H1 (cell line): ENCODE data around the gene HS3ST5. TPM values are rescaled to one million over a fixed set of nuclear protein-coding genes. Genes with fewer than 3 reads are reported as not detected.

Source experiments
- CTCF ChIA-PET: fragments of 300-600 bp; sonication (Branson Sonifier 250); formaldehyde crosslinking; loops from one replicate; lab custom pipeline; 2021; ENCODE audit not compliant: partially characterized antibody; lab: Charles Lee
- POLR2A ChIA-PET: fragments of 300-600 bp; sonication (Branson Sonifier 250); formaldehyde crosslinking; loops from one replicate; lab custom pipeline; 2021; ENCODE audit warnings: inconsistent platforms; ENCODE audit not compliant: partially characterized antibody; lab: Charles Lee
- DNase-seq, 2 experiments: peaks; one replicate each; pipeline versions ENCODE4 v3.0.0 to v3.0.0-alpha.2; 2010 to 2022; ENCODE audit warnings: low spot score in 2 of 2, low read depth in 1 of 2, mixed read lengths in 1 of 2
- FAIRE-seq: peaks from 2 replicates; lab custom pipeline; 2011; peaks lifted over from hg19 to GRCh38; lab: Jason Lieb, UNC
- H2AFZ ChIP-seq: 2 replicates; pipeline ENCODE4 v1.8.1; 2012; ENCODE audit warnings: low read length, inconsistent platforms
- H2AK5ac ChIP-seq: 2 replicates; pipeline ENCODE4 v1.6.1; 2013; ENCODE audit warnings: low read depth, low read length
- H2BK120ac ChIP-seq: replicated peaks from 2 replicates; pipeline ENCODE3; 2013; ENCODE audit warnings: low read depth, low read length, inconsistent platforms
- H2BK12ac ChIP-seq: 2 replicates; pipeline ENCODE4 v1.6.1; 2013; ENCODE audit warnings: low read depth, low read length
- H2BK15ac ChIP-seq: 2 replicates; pipeline ENCODE4 v1.6.1; 2013; ENCODE audit warnings: low read length
- H2BK20ac ChIP-seq: 2 replicates; pipeline ENCODE4 v1.6.1; 2013; ENCODE audit warnings: low read length
- H2BK5ac ChIP-seq: 2 replicates; pipeline ENCODE4 v1.6.1; 2013; ENCODE audit warnings: low read depth, low read length
- H3K14ac ChIP-seq: 2 replicates; pipeline ENCODE4 v1.6.1; 2013; ENCODE audit warnings: inconsistent platforms; ENCODE audit not compliant: insufficient read length
- H3K18ac ChIP-seq: 2 replicates; pipeline ENCODE4 v1.6.1; 2013; ENCODE audit warnings: low read length; ENCODE audit errors: extremely low read depth
- H3K23ac ChIP-seq: 2 replicates; pipeline ENCODE4 v1.6.1; 2013; ENCODE audit warnings: inconsistent platforms; ENCODE audit not compliant: insufficient read length
- H3K23me2 ChIP-seq: 2 replicates; pipeline ENCODE4 v1.6.1; 2013; ENCODE audit warnings: low read depth, low read length
- H3K27ac ChIP-seq: 2 replicates; pipeline ENCODE4 v1.6.1; 2011; ENCODE audit warnings: low read depth, low read length, inconsistent platforms
- H3K27me3 ChIP-seq, 4 experiments: replicated peaks in 1 of 4; 1 replicate in 1 of 4; 2 replicates in 3 of 4; pipeline versions ENCODE4 v1.6.1 to v1.8.1; 2011 to 2013; ENCODE audit warnings: low read length in 3 of 4, mild to moderate bottlenecking in 3 of 4, inconsistent platforms in 2 of 4, mixed read lengths in 2 of 4, moderate library complexity in 1 of 4; ENCODE audit not compliant: control insufficient read depth in 3 of 4, insufficient read depth in 3 of 4; ENCODE audit errors: extremely low read depth in 1 of 4
- H3K36me3 ChIP-seq, 4 experiments: 2 replicates each; pipeline versions ENCODE4 v1.6.1 to v1.8.1; 2011 to 2013; ENCODE audit warnings: mild to moderate bottlenecking in 4 of 4, low read length in 3 of 4, moderate library complexity in 2 of 4, control low read depth in 1 of 4, inconsistent platforms in 1 of 4; ENCODE audit not compliant: insufficient read depth in 4 of 4, control insufficient read depth in 2 of 4
- H3K4ac ChIP-seq: replicated peaks from 2 replicates; pipeline ENCODE3; 2013; ENCODE audit warnings: low read length, low read depth, mixed read lengths, inconsistent platforms; ENCODE audit not compliant: insufficient read length
- H3K4me1 ChIP-seq, 4 experiments: replicated peaks in 1 of 4; 1 replicate in 1 of 4; 2 replicates in 3 of 4; pipeline versions ENCODE4 v1.6.1 to v1.8.1; 2011 to 2013; ENCODE audit warnings: low read length in 3 of 4, inconsistent platforms in 2 of 4, mixed read lengths in 1 of 4; ENCODE audit not compliant: insufficient read depth in 4 of 4, control insufficient read depth in 3 of 4
- H3K4me2 ChIP-seq, 2 experiments: 2 replicates each; pipeline versions ENCODE4 v1.6.1 to v1.8.1; 2011 to 2013; ENCODE audit warnings: low read depth in 2 of 2, low read length in 2 of 2, control low read depth in 1 of 2, inconsistent platforms in 1 of 2, mild to moderate bottlenecking in 1 of 2; ENCODE audit not compliant: insufficient read depth in 1 of 2
- H3K4me3 ChIP-seq, 4 experiments: fragments of 200-600, 300-600 bp in 1 of 4; sonication (generic), shearing (Covaris generic), sonication (Bioruptor Twin) in 1 of 4; 2 replicates each; pipeline versions ENCODE4 v1.5.1 to v1.8.1; 2011 to 2016; ENCODE audit warnings: low read length in 4 of 4, low read depth in 3 of 4, control low read depth in 2 of 4, inconsistent platforms in 2 of 4, mild to moderate bottlenecking in 2 of 4, mixed read lengths in 1 of 4, moderate library complexity in 1 of 4; ENCODE audit not compliant: insufficient read depth in 2 of 4; ENCODE audit errors: extremely low read depth in 1 of 4
- H3K56ac ChIP-seq: replicated peaks from 2 replicates; pipeline ENCODE3; 2013; ENCODE audit warnings: low read depth, mild to moderate bottlenecking, mixed read lengths, low read length, inconsistent platforms; ENCODE audit not compliant: insufficient read length
- H3K79me1 ChIP-seq: 2 replicates; pipeline ENCODE4 v1.6.1; 2013; ENCODE audit warnings: low read depth, low read length, control low read depth
- H3K79me2 ChIP-seq, 2 experiments: 2 replicates each; pipeline versions ENCODE4 v1.6.1 to v1.8.1; 2012 to 2013; ENCODE audit warnings: low read length in 2 of 2, mild to moderate bottlenecking in 2 of 2, inconsistent platforms in 1 of 2; ENCODE audit not compliant: insufficient read depth in 2 of 2, control insufficient read depth in 1 of 2
- H3K9ac ChIP-seq, 4 experiments: replicated peaks in 1 of 4; 1 replicate in 1 of 4; 2 replicates in 3 of 4; pipeline versions ENCODE4 v1.6.1 to v1.8.1; 2011 to 2013; ENCODE audit warnings: low read depth in 3 of 4, low read length in 3 of 4, control low read depth in 2 of 4, mild to moderate bottlenecking in 2 of 4, moderate library complexity in 2 of 4, inconsistent platforms in 1 of 4; ENCODE audit errors: extremely low read depth in 1 of 4
- H3K9me3 ChIP-seq, 2 experiments: 2 replicates each; pipeline versions ENCODE4 v1.6.1 to v1.8.1; 2012 to 2013; ENCODE audit warnings: mild to moderate bottlenecking in 2 of 2, moderate library complexity in 2 of 2, control low read depth in 1 of 2, inconsistent platforms in 1 of 2, low read depth in 1 of 2, low read length in 1 of 2, mixed read lengths in 1 of 2; ENCODE audit not compliant: insufficient read depth in 2 of 2
- H4K20me1 ChIP-seq, 2 experiments: replicated peaks in 1 of 2; 2 replicates each; pipeline versions ENCODE3 to v1.8.1; 2011 to 2013; ENCODE audit warnings: inconsistent platforms in 2 of 2, low read length in 2 of 2, mild to moderate bottlenecking in 1 of 2; ENCODE audit not compliant: insufficient read depth in 2 of 2, control insufficient read depth in 1 of 2
- H4K5ac ChIP-seq: 2 replicates; pipeline ENCODE4 v1.6.1; 2013; ENCODE audit warnings: low read length, low read depth, mixed read lengths, inconsistent platforms; ENCODE audit not compliant: insufficient read length
- H4K8ac ChIP-seq: 2 replicates; pipeline ENCODE4 v1.8.0; 2013; ENCODE audit warnings: mild to moderate bottlenecking, moderate library complexity, low read length, inconsistent platforms; ENCODE audit not compliant: insufficient read depth; ENCODE audit errors: extremely low read depth
- H4K91ac ChIP-seq: replicated peaks from 2 replicates; pipeline ENCODE3; 2013; ENCODE audit warnings: low read length, mixed read lengths, inconsistent platforms; ENCODE audit not compliant: insufficient read length
- ASH2L ChIP-seq: fragments of 200-600, 300-600 bp; sonication (generic); IDR thresholded peaks from one replicate; pipeline ENCODE4 v1.7.1; 2017; ENCODE audit warnings: low read length
- BACH1 ChIP-seq: IDR thresholded peaks from 2 replicates; pipeline ENCODE4 v1.6.1; 2012; ENCODE audit warnings: low read length, improper control_type of control experiment
- CEBPB ChIP-seq: IDR thresholded peaks from 2 replicates; pipeline ENCODE4 v1.6.1; 2012; ENCODE audit warnings: low read depth, low read length
- CHD1 ChIP-seq: IDR thresholded peaks from 2 replicates; pipeline ENCODE4 v1.6.1; 2012; ENCODE audit warnings: low read depth, low read length, improper control_type of control experiment
- CREB1 ChIP-seq: IDR thresholded peaks from 2 replicates; pipeline ENCODE4 v1.6.1; 2012; ENCODE audit warnings: inconsistent platforms
- GABPA ChIP-seq: IDR thresholded peaks from 2 replicates; pipeline ENCODE4 v1.6.1; 2011; ENCODE audit warnings: mild to moderate bottlenecking, low read length, moderate library complexity, borderline replicate concordance; ENCODE audit not compliant: insufficient read depth
- GTF2F1 ChIP-seq: IDR thresholded peaks from 2 replicates; pipeline ENCODE4 v1.6.1; 2012; ENCODE audit warnings: low read depth, low read length, improper control_type of control experiment, borderline replicate concordance
- JUN ChIP-seq: IDR thresholded peaks from 2 replicates; pipeline ENCODE4 v1.6.1; 2011; ENCODE audit warnings: low read depth, mild to moderate bottlenecking, improper control_type of control experiment, low read length
- POLR2AphosphoS5 ChIP-seq: IDR thresholded peaks from 2 replicates; pipeline ENCODE4 v1.6.1; 2011; ENCODE audit warnings: low read depth, low read length
- SP4 ChIP-seq: IDR thresholded peaks from 2 replicates; pipeline ENCODE4 v1.6.1; 2012; ENCODE audit warnings: low read length, inconsistent platforms
- TAF1 ChIP-seq: IDR thresholded peaks from 2 replicates; pipeline ENCODE4 v1.6.1; 2011; ENCODE audit warnings: mild to moderate bottlenecking, low read depth, low read length
- TEAD4 ChIP-seq: IDR thresholded peaks from 2 replicates; pipeline ENCODE4 v1.6.1; 2012; ENCODE audit warnings: low read depth, low read length, inconsistent platforms, mixed read lengths
- WGBS, 2 experiments: shearing (Covaris generic) in 1 of 2; methylation state at CpG; one replicate each; pipeline versions ENCODE4 v1.1.6 to v1.1.7; 2013 to 2015; ENCODE audit warnings: low lambda C conversion rate in 2 of 2, mixed read lengths in 2 of 2, inconsistent platforms in 1 of 2, low coverage in 1 of 2, missing lambda C conversion rate in 1 of 2; ENCODE audit not compliant: insufficient replicate concordance in 2 of 2, insufficient coverage in 1 of 2, insufficient read length in 1 of 2; ENCODE audit errors: extremely low coverage in 1 of 2, missing lambda C conversion rate in 1 of 2; 5-methylcytosine and 5-hydroxymethylcytosine counted together
- polyA plus RNA-seq, 7 experiments: library from polyadenylated mRNA; depleted of rRNA in 3 of 7; stranded (reverse) in 5 of 7; unstranded in 2 of 7; fragments of >200 nt in 5 of 7; fragments of 200-250 nt in 2 of 7; gene quantifications; 1 replicate in 5 of 7; 2 replicates in 1 of 7; 4 replicates in 1 of 7; pipeline versions ENCODE4 v1.2.1 to v1.2.3, GENCODE V29; 2011 to 2013; ENCODE audit warnings: missing spikeins in 2 of 7, mixed read lengths in 2 of 7
- total RNA-seq: library from RNA; stranded (reverse); fragmentation: NEBNext Ultra II Directional; extraction: Animal tissue kit (Norgen Biotek cat#: 25700); gene quantifications from 2 replicates; pipeline ENCODE4 v1.2.1, GENCODE V29; 2021
- TF ChIP-seq, protein P1 (sequence below): IDR thresholded peaks from 2 replicates; pipeline ENCODE4 v1.6.1; 2012; ENCODE audit warnings: inconsistent platforms
- TF ChIP-seq, protein P2 (sequence below): IDR thresholded peaks from 2 replicates; pipeline ENCODE4 v1.6.1; 2011; ENCODE audit warnings: low read depth, mild to moderate bottlenecking, low read length; ENCODE audit not compliant: insufficient read depth

Gene HS3ST5
- total and polyA plus RNA-seq, 2 of the 8 experiments (the other 6 are each of a cell fraction or from before 2014, with no cell fraction given): 1.2 to 9.9 TPM

DNA sequence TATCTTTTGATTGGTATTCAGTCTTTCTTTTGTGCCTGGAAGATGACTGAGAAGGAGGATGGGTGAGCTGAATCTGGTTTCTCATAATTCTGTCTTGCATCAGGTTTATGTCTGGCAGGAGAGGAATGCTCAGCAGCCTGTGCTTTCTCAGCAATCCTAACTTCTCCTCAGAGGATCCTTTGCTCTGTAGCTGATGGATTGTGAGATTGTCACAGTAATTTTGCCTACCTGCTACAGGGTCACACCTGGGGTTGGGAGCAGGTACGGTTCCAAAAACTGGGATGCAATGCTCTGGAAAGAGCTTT, 2.1 kb upstream of the HS3ST5 start:
- peak overlapping the region; percentile 81; the same call in 1 of the 2 replicates for H2BK20ac ChIP-seq
- H3K18ac ChIP-seq: peak overlapping the region; percentile 79; the same call in 1 of the 2 replicates
- peak overlapping the region; percentile 70 for H2BK120ac ChIP-seq
- no peak overlapping the region for H2BK15ac ChIP-seq
- POLR2A ChIA-PET: interaction anchor here (0.8 to 6.0 kb wide), 6 partner anchors 18 to 144 kb away, joined by 3 to 50 read pairs (median 20); no protein-coding TSS in a partner anchor
- H4K8ac ChIP-seq: no peak overlapping the region
- H3K4me2 ChIP-seq: peak overlapping the region; percentile 21 to 70; a peak in 3 of 4 replicates
- H3K79me1 ChIP-seq: no peaks in the 10 kb centered on the region
- no peak overlapping the region for H3K9ac ChIP-seq
- H3K79me2 ChIP-seq: peaks cover 1 to 42% of the 10 kb centered on the region in 2 experiments; a peak in 3 of 4 replicates
- CTCF ChIA-PET: interaction anchor here (0.6 to 3.3 kb wide), 15 partner anchors 11 to 364 kb away, joined by 3 to 9 read pairs (median 4); no protein-coding TSS in a partner anchor
- peak overlapping the region; percentile 7 for H3K4ac ChIP-seq
- no peak overlapping the region for H3K23ac ChIP-seq
- peak; percentile 60 for FAIRE-seq
- peaks cover 18% of the 10 kb centered on the region for H3K23me2 ChIP-seq
- H3K4me3 ChIP-seq: peak overlapping the region in 1 of 4 experiments; percentile 98; a peak in 1 of 8 replicates
- H2BK12ac ChIP-seq: peak overlapping the region; percentile 71; the same call in 1 of the 2 replicates
- no peak overlapping the region for H3K56ac ChIP-seq
- H2AFZ ChIP-seq: no peak overlapping the region
- peak overlapping the region; percentile 49 for H4K5ac ChIP-seq
- WGBS, 2 experiments: 71% methylated on average over 1 of the region's 1 CpG; no CpG with 5 or more reads in 1 of the 2 experiments
- no peak overlapping the region for H2AK5ac ChIP-seq
- DNase-seq: no peak
- peak overlapping the region; percentile 45; the same call in 1 of the 2 replicates for H2BK5ac ChIP-seq
- no peak for TF ChIP-seq TEAD4
- TF ChIP-seq ASH2L: no peak
- TF ChIP-seq JUN: no peak
- TF ChIP-seq SP4: no peak
- no peak for TF ChIP-seq CHD1
- TF ChIP-seq, protein P1, sequence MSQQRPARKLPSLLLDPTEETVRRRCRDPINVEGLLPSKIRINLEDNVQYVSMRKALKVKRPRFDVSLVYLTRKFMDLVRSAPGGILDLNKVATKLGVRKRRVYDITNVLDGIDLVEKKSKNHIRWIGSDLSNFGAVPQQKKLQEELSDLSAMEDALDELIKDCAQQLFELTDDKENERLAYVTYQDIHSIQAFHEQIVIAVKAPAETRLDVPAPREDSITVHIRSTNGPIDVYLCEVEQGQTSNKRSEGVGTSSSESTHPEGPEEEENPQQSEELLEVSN: no peak
- TF ChIP-seq GABPA: no peak
- TF ChIP-seq POLR2AphosphoS5: no peak
- TF ChIP-seq BACH1: no peak
- no peak for TF ChIP-seq CREB1
- TF ChIP-seq TAF1: no peak
- TF ChIP-seq, protein P2, sequence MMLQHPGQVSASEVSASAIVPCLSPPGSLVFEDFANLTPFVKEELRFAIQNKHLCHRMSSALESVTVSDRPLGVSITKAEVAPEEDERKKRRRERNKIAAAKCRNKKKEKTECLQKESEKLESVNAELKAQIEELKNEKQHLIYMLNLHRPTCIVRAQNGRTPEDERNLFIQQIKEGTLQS: no peak
- no peak for TF ChIP-seq CEBPB
- no peak for TF ChIP-seq GTF2F1
- peaks cover 0 to 15% (median 4%) of the 10 kb centered on the region in 4 experiments; a peak in 4 of 7 replicates for H3K4me1 ChIP-seq
- no peaks in the 10 kb centered on the region for H3K36me3 ChIP-seq
- no peak overlapping the region for H3K14ac ChIP-seq
- no peaks in the 10 kb centered on the region for H4K20me1 ChIP-seq
- no peaks in the 10 kb centered on the region for H3K27me3 ChIP-seq
- peak overlapping the region; percentile 22 for H4K91ac ChIP-seq
- 0 out of 4 replicates have a peak, but pooled peaks cover 0 to 2% of the 10 kb centered on the region in 2 experiments for H3K9me3 ChIP-seq
- H3K27ac ChIP-seq: no peak overlapping the region
